ENCODE data around the gene MZF1. TPM values are rescaled to one million over a fixed set of nuclear protein-coding genes. Genes with fewer than 3 reads are reported as not detected.

MZF1 gene
- total and polyA plus RNA-seq, 9 of the 15 experiments (the other 6 are each of a cell fraction or from before 2014, with no cell fraction given), result 0.31 to 29.3 (median 11.5) TPM

GRCh38 chr19:58572818-58573657, at the start of gene MZF1 (continued):
- no peak for TF ChIP-seq PTBP1 (IDR thresholded peaks at IDR 0.05; ENCODE audit: low read depth, low read length)
- no peak for TF ChIP-seq BDP1 (IDR thresholded peaks at IDR 0.05; ENCODE audit: insufficient read depth, insufficient read length)
- TF ChIP-seq ETV1 (tag; conservative IDR thresholded peaks at IDR 0.05; ENCODE audit: low read depth), result peak; percentile 63
- no peak for TF ChIP-seq ZNF512 (tag; IDR thresholded peaks at IDR 0.05)
- TF ChIP-seq MNT (conservative IDR thresholded peaks at IDR 0.05), result peak; percentile 91 to 93
- TF ChIP-seq ZNF282 (CRISPR knock-in tag; IDR thresholded peaks at IDR 0.05), result no peak
- TF ChIP-seq ZNF586 (CRISPR knock-in tag; conservative IDR thresholded peaks at IDR 0.05), result no peak
- no peak for TF ChIP-seq GATA2 (CRISPR knock-in tag; IDR thresholded peaks at IDR 0.05)
- TF ChIP-seq ARHGAP35 (IDR thresholded peaks at IDR 0.05; ENCODE audit: partially characterized antibody), result no peak
- TF ChIP-seq ZBTB11 (CRISPR knock-in tag; IDR thresholded peaks at IDR 0.05), result peak in 2 of 3 experiments; percentile 51 to 94; a peak in 4 of 6 replicates
- TF ChIP-seq RCOR1 (IDR thresholded peaks at IDR 0.05; ENCODE audit: borderline replicate concordance in 1 of 2, low read depth in 2 of 2, low read length in 2 of 2), result peak in 1 of 2 experiments; percentile 54; a peak in 1 of 4 replicates
- no peak for TF ChIP-seq CREB5 (CRISPR knock-in tag; IDR thresholded peaks at IDR 0.05)
- peak; percentile 78 for TF ChIP-seq ETV5 (CRISPR knock-in tag; IDR thresholded peaks at IDR 0.05; ENCODE audit: low read depth)
- TF ChIP-seq ZBTB33 (CRISPR knock-in tag; IDR thresholded peaks at IDR 0.05), result 0 out of 2 replicates have a peak, but pooled peaks have one; percentile 41
- no peak; the same call in 1 of the 2 replicates for TF ChIP-seq NR2C2 (CRISPR knock-in tag; IDR thresholded peaks at IDR 0.05)
- peak; percentile 78 for TF ChIP-seq NR2C2 (tag; IDR thresholded peaks at IDR 0.05)

Data from K562 (cell line).